ENCODE results near the gene NDUFS7. TPM values are rescaled to one million over a fixed set of nuclear protein-coding genes. Genes with fewer than 3 reads are reported as not detected.

Gene NDUFS7
- total RNA-seq, 3 donors from 2014 or later, result 118 to 160 (median 148) TPM

GRCh38 chr19:1397838-1398237 lies 14.1 kb downstream of the NDUFS7 start:
- TF ChIP-seq CTCF (IDR thresholded peaks at IDR 0.05), result no peak
- Histone ChIP-seq H3K4me1 (ENCODE audit: low read depth) (peaks cover 11% of the 10 kb centered on the region), H3K4me3 (no peak overlapping the region), H3K9me3 (no peaks in the 10 kb centered on the region), H3K36me3 (ENCODE audit: low read depth) (no peaks in the 10 kb centered on the region)
- ATAC-seq (no peak), DNase-seq (no peak)
- intact Hi-C loops (cut with DNase I, micrococcal nuclease), result no loop called here

- no peak for ATAC-seq
Observed at GRCh38 chr19:1399079-1399478, 15.4 kb downstream of the NDUFS7 start.

GRCh38 chr19:1399745-1400144 lies 16.0 kb downstream of the NDUFS7 start:
- no peak for TF ChIP-seq CTCF (IDR thresholded peaks at IDR 0.05)
- peaks cover 11% of the 10 kb centered on the region for H3K4me1 ChIP-seq (ENCODE audit: low read depth)
- ATAC-seq (no peak), DNase-seq (no peak)
- no peaks in the 10 kb centered on the region for H3K36me3 ChIP-seq (ENCODE audit: low read depth)
- H3K9me3 ChIP-seq, result no peaks in the 10 kb centered on the region
- no peak overlapping the region for H3K4me3 ChIP-seq
- intact Hi-C loops (cut with DNase I, micrococcal nuclease), result no loop called here

More at GRCh38 chr19:1399079-1399478, 15.4 kb downstream of the NDUFS7 start:
- peaks cover 11% of the 10 kb centered on the region for H3K4me1 ChIP-seq (ENCODE audit: low read depth)
- no peak overlapping the region for H3K4me3 ChIP-seq
- no peak for TF ChIP-seq CTCF (IDR thresholded peaks at IDR 0.05)
- no peak for DNase-seq
- intact Hi-C loops (cut with DNase I, micrococcal nuclease), result no loop called here
- H3K36me3 ChIP-seq (ENCODE audit: low read depth), result no peaks in the 10 kb centered on the region
- no peaks in the 10 kb centered on the region for H3K9me3 ChIP-seq

- peaks cover 11% of the 10 kb centered on the region for H3K4me1 ChIP-seq (ENCODE audit: low read depth)
- intact Hi-C loops (cut with DNase I, micrococcal nuclease), result no loop called here
- H3K36me3 ChIP-seq (ENCODE audit: low read depth), result no peaks in the 10 kb centered on the region
- peak overlapping the region; percentile 24 for H3K4me3 ChIP-seq
- DNase-seq (no peak), ATAC-seq (peak; percentile 34)
- no peaks in the 10 kb centered on the region for H3K9me3 ChIP-seq
- TF ChIP-seq CTCF (IDR thresholded peaks at IDR 0.05), result no peak
Observed at GRCh38 chr19:1400281-1401137, 16.8 kb downstream of the NDUFS7 start.

- Histone ChIP-seq H3K36me3 (ENCODE audit: low read depth) (no peaks in the 10 kb centered on the region), H3K9me3 (no peaks in the 10 kb centered on the region), H3K4me3 (peak within 1 kb of the TSS; percentile 24), H3K4me1 (ENCODE audit: low read depth) (peaks cover 12% of the 10 kb centered on the region)
- TF ChIP-seq CTCF (IDR thresholded peaks at IDR 0.05), result peak; percentile 11
- DNase-seq, result peak in 1 of 3 donors; percentile 53
- intact Hi-C loops (cut with DNase I, micrococcal nuclease), result no loop called here
- ATAC-seq, result peak; percentile 53
Observed at GRCh38 chr19:1401138-1401888, 17.6 kb downstream of the NDUFS7 start, which contains the start of gene GAMT. Gene GAMT (minus strand): TSS chr19:1401542. CDS start chr19:1401476, 66 bp downstream.

Measured in mucosa of descending colon (tissue), 3 donors.